Measurements from ENCODE around the gene MARK1. TPM values are rescaled to one million over a fixed set of nuclear protein-coding genes. Genes with fewer than 3 reads are reported as not detected.

MARK1 gene
- total and polyA plus RNA-seq, 4 donors = 1.3 to 6.5 (median 3.1) TPM

GRCh38 chr1:220513834-220514233 is 14.1 kb upstream of the MARK1 start:
- H3K27me3 ChIP-seq (ENCODE audit: control insufficient read depth in 3 of 3, insufficient read depth in 3 of 3, low read length in 2 of 3) = peaks cover 0 to 17% (median 3%) of the 10 kb centered on the region in 3 donors

DNA sequence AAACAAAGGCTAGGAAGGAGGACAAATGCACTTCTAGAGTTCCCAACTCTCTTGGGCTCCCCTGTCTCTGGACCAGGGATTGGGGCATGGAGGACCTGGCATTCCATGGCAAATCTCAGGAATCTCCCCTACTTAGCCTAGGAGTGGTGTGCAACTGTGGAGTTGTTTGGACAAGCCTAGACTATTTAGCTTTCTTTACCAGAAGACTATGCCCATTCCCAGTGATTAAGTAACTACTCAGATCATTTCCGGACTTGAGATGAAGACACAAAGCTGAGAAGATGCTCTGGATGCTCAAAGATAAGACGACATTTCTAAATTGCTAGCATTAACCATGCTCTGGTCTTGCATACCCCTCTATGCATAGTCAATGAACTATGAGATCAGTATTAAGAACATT is 13.7 kb upstream of the MARK1 start:
- peaks cover 0 to 2% (median 0%) of the 10 kb centered on the region in 4 donors for H3K9me3 ChIP-seq (ENCODE audit: control insufficient read depth in 4 of 4, insufficient read depth in 3 of 4, low read length in 3 of 4)
- H3K27ac ChIP-seq (ENCODE audit: low read depth in 1 of 2, low read length in 1 of 2) = no peak overlapping the region
- no peak overlapping the region for H3K9ac ChIP-seq (ENCODE audit: insufficient read depth in 1 of 2, low read length in 2 of 2)
- TF ChIP-seq CTCF (IDR thresholded peaks at IDR 0.05; ENCODE audit: control extremely low read depth, extremely low read depth) = no peak
- WGBS, 2 donors = 86 to 93% methylated on average over 2 of the region's 2 CpGs
- ATAC-seq (ENCODE audit: insufficient read depth, low FRiP score) = no peak
- no peaks in the 10 kb centered on the region for H3K36me3 ChIP-seq (ENCODE audit: control insufficient read depth in 4 of 4, insufficient read depth in 4 of 4, low read length in 4 of 4)
- peaks cover 0 to 4% (median 0%) of the 10 kb centered on the region in 5 donors for H3K4me1 ChIP-seq (ENCODE audit: control insufficient read depth in 5 of 5, insufficient read depth in 5 of 5, low read length in 5 of 5)
- DNase-seq = no peak
- no peak overlapping the region for H3K4me3 ChIP-seq
- peaks cover 0 to 17% (median 3%) of the 10 kb centered on the region in 3 donors for H3K27me3 ChIP-seq (ENCODE audit: control insufficient read depth in 3 of 3, insufficient read depth in 3 of 3, low read length in 2 of 3)

More at GRCh38 chr1:220513834-220514233, 14.1 kb upstream of the MARK1 start:
- Histone ChIP-seq H3K36me3 (ENCODE audit: control insufficient read depth in 4 of 4, insufficient read depth in 4 of 4, low read length in 4 of 4) (no peaks in the 10 kb centered on the region), H3K4me3 (no peak overlapping the region), H3K27ac (ENCODE audit: low read depth in 1 of 2, low read length in 1 of 2) (no peak overlapping the region), H3K9me3 (ENCODE audit: control insufficient read depth in 4 of 4, insufficient read depth in 3 of 4, low read length in 3 of 4) (peaks cover 0 to 2% (median 0%) of the 10 kb centered on the region in 4 donors), H3K4me1 (ENCODE audit: control insufficient read depth in 5 of 5, insufficient read depth in 5 of 5, low read length in 5 of 5) (peaks cover 0 to 4% (median 0%) of the 10 kb centered on the region in 5 donors), H3K9ac (ENCODE audit: insufficient read depth in 1 of 2, low read length in 2 of 2) (no peak overlapping the region)
- WGBS, 2 donors = 94 to 97% methylated on average over 4 of the region's 4 CpGs
- no peak for TF ChIP-seq CTCF (IDR thresholded peaks at IDR 0.05; ENCODE audit: control extremely low read depth, extremely low read depth)
- ATAC-seq (ENCODE audit: insufficient read depth, low FRiP score) = no peak
- DNase-seq = no peak

- ATAC-seq (ENCODE audit: insufficient read depth, low FRiP score) (no peak), DNase-seq (no peak)
- no peak for TF ChIP-seq CTCF (IDR thresholded peaks at IDR 0.05; ENCODE audit: control extremely low read depth, extremely low read depth)
- Histone ChIP-seq H3K9me3 (ENCODE audit: control insufficient read depth in 4 of 4, insufficient read depth in 3 of 4, low read length in 3 of 4) (peaks cover 0 to 2% (median 0%) of the 10 kb centered on the region in 4 donors), H3K36me3 (ENCODE audit: control insufficient read depth in 4 of 4, insufficient read depth in 4 of 4, low read length in 4 of 4) (no peaks in the 10 kb centered on the region), H3K9ac (ENCODE audit: insufficient read depth in 1 of 2, low read length in 2 of 2) (no peak overlapping the region), H3K27ac (ENCODE audit: low read depth in 1 of 2, low read length in 1 of 2) (no peak overlapping the region), H3K4me1 (ENCODE audit: control insufficient read depth in 5 of 5, insufficient read depth in 5 of 5, low read length in 5 of 5) (peaks cover 0 to 4% (median 0%) of the 10 kb centered on the region in 5 donors), H3K4me3 (no peak overlapping the region), H3K27me3 (ENCODE audit: control insufficient read depth in 3 of 3, insufficient read depth in 3 of 3, low read length in 2 of 3) (peaks cover 0 to 6% (median 0%) of the 10 kb centered on the region in 3 donors)
- 80 to 82% methylated on average over 6 of the region's 6 CpGs for WGBS, 2 donors
These were observed 11.8 kb upstream of the MARK1 start for GRCh38 chr1:220516014-220516721.

All from lung (tissue), 12 donors.